ENCODE data around the gene SHC2. TPM values are rescaled to one million over a fixed set of nuclear protein-coding genes. Genes with fewer than 3 reads are reported as not detected.

Gene SHC2
- 35.4 and 40.5 TPM in 2 replicates for total RNA-seq (ENCODE audit: low replicate concordance)
- long read RNA-seq, partial matches to known transcripts, result 0 of 1 reads
- long read RNA-seq, other reads (novel, unspliced or antisense), result 1 of 1 reads

- H3K4me1 Mint-ChIP-seq (ENCODE audit: unreplicated experiment), result no peaks in the 10 kb centered on the region
These were observed at the start of gene SHC2 for GRCh38 chr19:460877-461720. TSS of gene SHC2 (minus strand) at chr19:461033. CDS start at chr19:460996, 37 bp downstream.

GRCh38 chr19:508204-509150, 47.6 kb upstream of the SHC2 start:
- DNase-seq (ENCODE audit: extremely low spot score, unreplicated experiment), result no peak
- TF ChIP-seq CTCF (conservative IDR thresholded peaks at IDR 0.05), result no peak
- H3K36me3 Mint-ChIP-seq, result no peaks in the 10 kb centered on the region

More at GRCh38 chr19:460877-461720, at the start of gene SHC2:
- no peak for TF ChIP-seq CTCF (conservative IDR thresholded peaks at IDR 0.05)
- DNase-seq (ENCODE audit: extremely low spot score, unreplicated experiment), result no peak
- peaks cover 8% of the 10 kb centered on the region for H3K27me3 Mint-ChIP-seq
- no peaks in the 10 kb centered on the region for H3K9me3 Mint-ChIP-seq
- peak within 1 kb of the TSS; percentile 97 for H3K27ac Mint-ChIP-seq
- peaks cover 5% of the 10 kb centered on the region for H3K36me3 Mint-ChIP-seq
- peak within 1 kb of the TSS; percentile 94 for H3K4me3 Mint-ChIP-seq

GRCh38 chr19:507286-508203, 46.7 kb upstream of the SHC2 start, which contains the start of gene TPGS1:
TSS of gene TPGS1 (plus strand) at chr19:507497. CDS start at chr19:507507, 10 bp downstream.
- Mint-ChIP-seq H3K4me1 (ENCODE audit: unreplicated experiment) (peaks cover 21% of the 10 kb centered on the region), H3K27me3 (peaks cover 1% of the 10 kb centered on the region), H3K36me3 (no peaks in the 10 kb centered on the region), H3K9me3 (no peaks in the 10 kb centered on the region), H3K4me3 (peak within 1 kb of the TSS; percentile 93), H3K27ac (peak within 1 kb of the TSS; percentile 99)
- TF ChIP-seq CTCF (conservative IDR thresholded peaks at IDR 0.05), result peak; percentile 37
- DNase-seq (ENCODE audit: extremely low spot score, unreplicated experiment), result peak; percentile 94

More at GRCh38 chr19:508204-509150, 47.6 kb upstream of the SHC2 start:
- Mint-ChIP-seq H3K27me3 (no peaks in the 10 kb centered on the region), H3K27ac (peak overlapping the region; percentile 91), H3K4me3 (peak overlapping the region; percentile 93), H3K9me3 (no peaks in the 10 kb centered on the region), H3K4me1 (ENCODE audit: unreplicated experiment) (peaks cover 16% of the 10 kb centered on the region)

GRCh38 chr19:506404-507285, 45.8 kb upstream of the SHC2 start:
- Mint-ChIP-seq H3K27ac (peak overlapping the region; percentile 99), H3K4me3 (peak overlapping the region; percentile 93)

More at GRCh38 chr19:506404-507285, 45.8 kb upstream of the SHC2 start:
- Mint-ChIP-seq H3K9me3 (no peaks in the 10 kb centered on the region), H3K36me3 (no peaks in the 10 kb centered on the region), H3K27me3 (peaks cover 4% of the 10 kb centered on the region), H3K4me1 (ENCODE audit: unreplicated experiment) (peaks cover 21% of the 10 kb centered on the region)
- peak; percentile 100 for TF ChIP-seq CTCF (conservative IDR thresholded peaks at IDR 0.05)
- peak; percentile 96 for DNase-seq (ENCODE audit: extremely low spot score, unreplicated experiment)

All from type B pancreatic cell (in vitro differentiated cells).